Large intestine (tissue), 3 donors: Measurements from ENCODE around the gene PML. TPM values are rescaled to one million over a fixed set of nuclear protein-coding genes. Genes with fewer than 3 reads are reported as not detected.
A peak's percentile ranks its signal among the peaks of the same experiment; 100 is the strongest.

Experiments
- DNase-seq, 2 donors: peaks; one replicate each; pipeline versions ENCODE4 v3.0.0 to v3.0.0-alpha.2; 2013
- H3K27ac ChIP-seq: one replicate; pipeline ENCODE4 v1.5.1; 2013; ENCODE audit warnings: low read length
- H3K27me3 ChIP-seq: 2 replicates; pipeline ENCODE4 v1.6.1; 2013; ENCODE audit warnings: low read length; ENCODE audit not compliant: control insufficient read depth, insufficient read depth
- H3K36me3 ChIP-seq: 2 replicates; pipeline ENCODE4 v1.6.1; 2013; ENCODE audit warnings: low read length; ENCODE audit not compliant: control insufficient read depth, insufficient read depth
- H3K4me1 ChIP-seq: one replicate; pipeline ENCODE4 v1.6.1; 2013; ENCODE audit warnings: low read length; ENCODE audit not compliant: control insufficient read depth, insufficient read depth
- H3K4me3 ChIP-seq: one replicate; pipeline ENCODE4 v1.5.1; 2013; ENCODE audit warnings: low read length
- H3K9me3 ChIP-seq: one replicate; pipeline ENCODE4 v1.6.1; 2013; ENCODE audit warnings: mild to moderate bottlenecking, low read depth, low read length, moderate library complexity; ENCODE audit not compliant: control insufficient read depth
- WGBS: methylation state at CpG from one replicate; pipeline ENCODE4 v1.1.5; 2013; ENCODE audit warnings: low lambda C conversion rate; ENCODE audit not compliant: insufficient coverage; 5-methylcytosine and 5-hydroxymethylcytosine counted together
- polyA plus RNA-seq: library from polyadenylated mRNA; unstranded; fragments of 120-200 nt; gene quantifications from one replicate; pipeline ENCODE4 v1.2.1, GENCODE V29; 2013

Gene PML
- polyA plus RNA-seq, 1 donor, result 28.3 TPM

DNA sequence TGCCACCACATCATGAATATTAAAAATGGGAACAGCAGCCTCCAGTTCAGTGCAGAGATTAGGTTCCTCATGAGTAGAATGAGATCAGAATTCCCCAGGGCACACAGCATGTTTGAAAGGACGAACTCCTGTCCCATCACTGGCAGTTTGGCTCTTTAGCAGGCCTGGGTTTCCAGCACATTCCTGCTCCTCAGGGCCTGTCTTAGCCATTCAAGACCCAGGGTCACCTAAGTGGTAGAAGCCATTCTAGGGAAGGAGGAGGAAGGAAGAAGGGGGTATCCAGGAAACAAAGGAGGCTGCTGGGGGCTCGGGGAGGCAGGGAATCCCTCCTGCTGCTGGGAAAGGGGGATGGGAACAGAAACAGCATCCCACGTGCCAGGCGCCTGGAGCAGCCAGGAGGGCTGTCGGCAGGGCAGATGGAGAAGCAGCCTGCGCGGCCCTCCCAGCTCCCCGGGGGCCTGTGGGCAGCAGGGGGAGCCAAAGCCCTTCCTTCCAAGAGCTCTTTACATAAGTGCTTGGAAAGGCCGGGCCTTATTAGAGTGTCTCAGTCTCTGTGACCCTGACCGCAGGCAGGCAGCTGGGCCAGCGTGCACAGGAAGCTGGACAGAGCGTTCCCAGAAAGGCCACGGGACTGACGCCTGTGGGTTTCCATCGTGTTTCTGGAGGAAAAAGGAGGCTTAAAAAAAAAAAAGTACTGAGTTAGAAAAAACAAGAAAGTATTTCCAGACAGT, 43.5 kb upstream of the PML start:
- DNase-seq, result peak; percentile 84 to 86
- 7% methylated on average over 3 of the region's 15 CpGs for WGBS
- H3K27ac ChIP-seq, result peak overlapping the region; percentile 78
- no peaks in the 10 kb centered on the region for H3K36me3 ChIP-seq
- no peaks in the 10 kb centered on the region for H3K27me3 ChIP-seq
- peaks cover 12% of the 10 kb centered on the region for H3K4me1 ChIP-seq
- H3K4me3 ChIP-seq, result no peak overlapping the region
- no peaks in the 10 kb centered on the region for H3K9me3 ChIP-seq

DNA sequence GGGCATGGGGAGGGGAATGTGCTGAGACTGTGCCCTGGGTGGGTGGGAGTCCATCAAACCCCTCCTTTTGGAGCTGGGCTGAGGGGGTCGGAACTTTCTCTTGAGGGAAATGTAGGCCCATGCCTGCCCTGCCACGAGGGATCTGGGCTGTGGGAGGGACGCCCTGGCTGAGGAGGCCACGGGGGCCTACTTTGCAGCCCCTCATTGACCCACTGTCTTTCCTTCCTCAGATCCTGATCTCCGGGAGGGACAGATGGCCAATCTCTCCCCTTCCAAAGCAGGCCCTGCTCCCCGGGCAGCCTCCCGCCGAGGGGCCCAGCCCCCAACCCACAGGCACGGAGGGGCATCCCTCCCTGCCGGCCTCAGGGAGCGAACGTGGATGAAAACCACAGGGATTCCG, 42.9 kb upstream of the PML start:
- H3K4me1 ChIP-seq, result peaks cover 12% of the 10 kb centered on the region
- WGBS, result no CpG with 5 or more reads among the region's 13 CpGs
- H3K27ac ChIP-seq, result peak overlapping the region; percentile 78
- H3K9me3 ChIP-seq, result no peaks in the 10 kb centered on the region
- no peaks in the 10 kb centered on the region for H3K36me3 ChIP-seq
- no peak for DNase-seq
- no peak overlapping the region for H3K4me3 ChIP-seq
- no peaks in the 10 kb centered on the region for H3K27me3 ChIP-seq

DNA sequence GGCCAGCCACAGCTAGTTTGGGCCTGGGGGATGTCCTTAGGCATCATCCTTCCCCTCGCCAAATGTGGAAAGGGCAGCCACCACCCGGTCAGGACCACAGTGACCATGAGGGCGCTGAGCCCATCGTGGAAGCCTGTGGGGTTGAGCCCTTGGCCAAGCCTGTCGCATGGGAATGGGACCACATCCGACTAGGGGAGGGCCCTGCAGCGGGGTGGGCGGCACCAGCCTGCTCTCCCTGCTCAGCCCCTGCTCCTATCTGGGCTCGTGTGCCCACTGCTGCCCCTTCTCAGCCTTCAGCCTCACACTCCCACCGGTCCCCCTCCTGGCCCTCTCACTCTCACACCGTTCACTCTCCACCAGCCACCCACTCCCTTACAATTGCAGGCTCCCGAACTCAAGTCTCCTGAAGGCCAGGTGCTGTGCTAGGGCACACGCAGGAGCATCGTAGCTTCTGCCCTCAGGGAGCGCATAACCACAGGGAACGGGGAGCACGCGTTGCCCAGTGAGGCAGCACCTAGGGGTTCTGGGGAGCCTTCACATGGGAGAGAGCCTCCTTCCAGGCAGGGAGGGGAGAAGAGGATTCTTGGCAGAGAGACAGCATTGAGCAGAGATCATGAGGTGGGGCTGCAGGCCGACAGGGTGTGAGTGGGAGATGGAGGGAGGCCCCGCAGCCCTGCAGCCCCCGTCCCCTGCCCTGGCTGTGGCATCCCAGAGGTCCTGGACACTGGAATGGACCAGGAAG, 42.2 kb upstream of the PML start:
- Histone ChIP-seq H3K36me3 (no peaks in the 10 kb centered on the region), H3K9me3 (no peaks in the 10 kb centered on the region), H3K27me3 (no peaks in the 10 kb centered on the region), H3K4me3 (no peak overlapping the region), H3K4me1 (peaks cover 12% of the 10 kb centered on the region), H3K27ac (peak overlapping the region; percentile 78)
- DNase-seq, result no peak
- no CpG with 5 or more reads among the region's 21 CpGs for WGBS

DNA sequence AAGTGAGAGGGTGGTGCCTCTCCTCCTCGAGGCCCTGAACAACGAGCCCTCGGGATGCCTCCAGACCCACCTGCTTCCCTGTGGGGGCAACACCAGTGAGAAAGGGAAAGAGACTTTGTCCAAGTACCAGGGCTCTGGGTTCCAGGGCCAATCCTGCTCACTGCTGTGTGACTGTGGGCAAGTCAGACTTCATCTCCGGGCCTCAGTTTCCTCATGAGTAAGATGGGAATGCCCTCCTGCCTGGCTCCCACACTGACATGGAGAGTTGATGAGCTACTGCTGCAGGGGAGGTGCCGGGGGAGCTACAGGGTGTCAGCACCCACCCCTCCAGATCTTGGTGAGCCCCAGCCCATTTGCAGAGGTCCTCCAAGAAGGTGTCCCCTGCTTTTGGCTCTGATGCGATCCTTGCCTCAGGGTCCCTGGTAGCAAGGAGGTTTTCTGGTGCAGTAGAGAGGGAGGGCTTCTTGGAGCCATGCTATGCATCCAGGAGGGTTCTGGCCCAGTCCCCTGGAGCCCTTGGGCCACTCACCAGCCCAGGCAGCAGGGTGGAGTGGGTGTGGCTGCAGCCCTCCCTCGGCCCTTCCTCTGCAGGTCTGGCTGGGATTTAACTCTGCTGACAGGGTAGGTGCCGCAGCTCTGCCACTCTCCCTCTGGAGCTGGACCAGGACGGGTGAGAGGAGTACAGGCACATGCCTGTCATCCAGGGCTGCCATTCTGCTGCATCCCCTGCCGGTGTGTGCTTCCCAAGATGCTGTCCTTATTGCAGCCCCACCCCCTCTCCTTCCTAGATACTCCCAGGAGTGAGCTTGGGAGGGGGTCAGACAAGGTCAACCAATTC, 41.4 kb upstream of the PML start:
- no peak overlapping the region for H3K4me3 ChIP-seq
- H3K4me1 ChIP-seq, result peaks cover 12% of the 10 kb centered on the region
- no peaks in the 10 kb centered on the region for H3K36me3 ChIP-seq
- DNase-seq, result no peak
- no peak overlapping the region for H3K27ac ChIP-seq
- no peaks in the 10 kb centered on the region for H3K9me3 ChIP-seq
- no peaks in the 10 kb centered on the region for H3K27me3 ChIP-seq
- WGBS, result no CpG with 5 or more reads among the region's 10 CpGs

- WGBS, result no CpG with 5 or more reads among the region's 27 CpGs
- H3K27me3 ChIP-seq, result no peaks in the 10 kb centered on the region
- no peaks in the 10 kb centered on the region for H3K36me3 ChIP-seq
- H3K4me1 ChIP-seq, result peaks cover 12% of the 10 kb centered on the region
- H3K4me3 ChIP-seq, result no peak overlapping the region
- no peak for DNase-seq
- H3K27ac ChIP-seq, result no peak overlapping the region
- no peaks in the 10 kb centered on the region for H3K9me3 ChIP-seq
Measured at GRCh38 chr15:73954188-73955145, 40.0 kb upstream of the PML start.

DNA sequence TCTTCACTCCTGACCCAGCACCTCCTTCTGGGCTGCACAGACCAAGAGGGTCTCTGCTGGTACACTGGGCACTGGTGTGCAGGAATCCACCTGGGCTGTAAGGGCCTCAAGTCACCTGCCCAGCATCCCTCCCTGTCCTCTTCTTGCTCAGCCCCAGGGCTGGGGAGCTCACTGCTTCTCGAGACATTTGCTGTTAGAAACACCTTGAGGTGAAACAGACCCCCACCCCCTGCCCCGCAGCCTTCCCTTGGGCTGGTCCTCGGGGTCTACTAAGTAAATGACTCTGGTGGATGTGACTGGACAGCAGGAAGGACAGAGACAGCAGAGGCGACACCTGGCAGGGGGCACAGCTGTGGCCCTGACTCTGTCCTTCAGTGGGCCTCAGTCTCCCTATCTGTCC, 39.2 kb upstream of the PML start:
- no CpG with 5 or more reads among the region's 4 CpGs for WGBS
- Histone ChIP-seq H3K27me3 (no peaks in the 10 kb centered on the region), H3K36me3 (no peaks in the 10 kb centered on the region), H3K4me1 (peaks cover 12% of the 10 kb centered on the region), H3K9me3 (no peaks in the 10 kb centered on the region), H3K27ac (no peak overlapping the region), H3K4me3 (no peak overlapping the region)
- no peak for DNase-seq

DNA sequence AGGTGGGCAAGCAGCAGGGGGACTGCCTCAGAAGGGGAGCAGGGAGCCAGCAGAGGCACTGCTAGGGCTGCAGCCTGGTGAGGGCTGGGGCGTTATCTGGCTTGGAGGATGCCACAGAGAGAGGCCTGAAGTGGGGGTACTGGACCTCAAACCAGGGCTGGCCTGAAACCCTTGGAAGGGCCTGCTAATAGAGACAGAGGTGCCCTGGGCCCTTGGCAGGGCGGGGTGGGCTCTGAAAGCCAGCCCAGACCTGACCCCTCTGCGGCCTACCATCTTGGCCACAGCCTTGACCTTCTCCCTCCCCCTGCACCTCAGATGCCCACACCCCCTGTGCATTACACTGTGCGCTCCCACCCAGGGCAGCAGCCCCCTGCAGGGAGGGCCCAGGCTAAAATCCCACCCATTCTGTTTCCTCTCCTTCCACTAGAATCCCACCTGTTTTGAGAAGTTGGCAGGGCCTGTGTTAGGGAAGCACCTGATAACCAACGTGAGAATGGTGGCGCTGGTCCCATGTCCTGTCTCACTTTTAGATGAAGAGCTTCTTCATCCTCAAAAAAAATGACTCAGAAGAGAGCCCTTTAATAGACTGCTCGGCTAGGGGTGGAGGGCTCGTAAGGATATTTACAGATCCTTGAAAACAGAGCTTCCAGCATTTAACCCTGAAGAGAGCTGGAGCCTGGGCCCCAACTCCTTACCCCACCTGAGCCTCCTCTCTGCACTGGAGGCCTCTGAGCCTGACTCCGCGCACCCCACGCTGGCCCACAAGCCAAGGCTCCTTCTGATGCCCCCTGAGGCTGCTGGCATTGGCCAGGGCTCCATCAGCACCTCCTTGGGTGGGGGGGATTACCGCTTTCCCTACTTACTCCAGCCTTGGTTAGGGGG, 38.4 kb upstream of the PML start:
- Histone ChIP-seq H3K36me3 (no peaks in the 10 kb centered on the region), H3K27me3 (no peaks in the 10 kb centered on the region), H3K4me3 (no peak overlapping the region), H3K27ac (no peak overlapping the region), H3K9me3 (no peaks in the 10 kb centered on the region), H3K4me1 (peaks cover 12% of the 10 kb centered on the region)
- no CpG with 5 or more reads among the region's 12 CpGs for WGBS
- DNase-seq, result no peak

GRCh38 chr15:73956743-73957135, 37.8 kb upstream of the PML start:
- Histone ChIP-seq H3K36me3 (no peaks in the 10 kb centered on the region), H3K4me3 (no peak overlapping the region), H3K27ac (no peak overlapping the region), H3K27me3 (no peaks in the 10 kb centered on the region), H3K9me3 (no peaks in the 10 kb centered on the region), H3K4me1 (peaks cover 6% of the 10 kb centered on the region)
- no peak for DNase-seq
- no CpG with 5 or more reads among the region's 9 CpGs for WGBS

DNA sequence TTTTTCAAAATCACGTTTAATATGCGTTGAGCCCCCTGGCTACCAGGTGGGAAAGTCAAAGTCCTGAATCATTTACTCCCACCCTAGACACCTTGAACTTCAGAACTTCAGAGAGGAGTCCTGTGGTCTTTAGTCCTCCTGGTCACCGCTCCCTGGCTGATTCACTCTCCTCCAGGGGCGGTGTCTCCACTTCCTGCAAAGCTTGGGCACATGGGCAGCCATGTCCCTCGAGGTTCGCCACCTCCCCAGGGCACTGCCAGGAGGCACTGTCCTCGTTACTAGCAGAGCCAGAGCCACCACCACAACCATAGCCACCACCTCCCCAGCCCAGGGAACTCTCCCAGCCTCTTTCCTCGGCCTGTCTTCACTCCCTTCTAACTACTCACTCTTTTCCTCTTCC, 37.2 kb upstream of the PML start:
- Histone ChIP-seq H3K36me3 (no peaks in the 10 kb centered on the region), H3K4me3 (no peak overlapping the region), H3K27me3 (no peaks in the 10 kb centered on the region), H3K9me3 (no peaks in the 10 kb centered on the region), H3K27ac (no peak overlapping the region), H3K4me1 (peaks cover under 1% of the 10 kb centered on the region)
- WGBS, result 82% methylated on average over 2 of the region's 8 CpGs
- DNase-seq, result no peak
